Neural cell (in vitro differentiated cells): ENCODE data around the gene LMO7. TPM values are rescaled to one million over a fixed set of nuclear protein-coding genes. Genes with fewer than 3 reads are reported as not detected.

Source experiments
- H2AFZ ChIP-seq: fragments of 200-600, 300-800 bp; sonication (generic), shearing (Covaris generic); 2 replicates; pipeline ENCODE4 v1.6.0; 2014; ENCODE audit warnings: low read depth, mild to moderate bottlenecking, antibody characterized with exemption, low read length, moderate library complexity
- H3F3A ChIP-seq: fragments of 200-600 bp; shearing (Covaris generic); 2 replicates; pipeline ENCODE4 v1.6.1; 2016; ENCODE audit warnings: mild to moderate bottlenecking, moderate library complexity, mixed read lengths, antibody characterized with exemption, low read length; ENCODE audit not compliant: insufficient read depth, poor library complexity, severe bottlenecking
- H3K27ac ChIP-seq: fragments of 200-600, 300-800 bp; sonication (generic), shearing (Covaris generic); 2 replicates; pipeline ENCODE4 v1.5.1; 2014; ENCODE audit warnings: mild to moderate bottlenecking, low read length, moderate library complexity
- H3K27me3 ChIP-seq: fragments of 300-800, 200-600 bp; sonication (generic), shearing (Covaris generic); 2 replicates; pipeline ENCODE4 v1.6.0; 2014; ENCODE audit warnings: mild to moderate bottlenecking, low read depth, low read length, moderate library complexity; ENCODE audit not compliant: insufficient read depth
- H3K36me3 ChIP-seq: fragments of 300-800, 200-600 bp; sonication (generic), shearing (Covaris generic); 2 replicates; pipeline ENCODE4 v1.5.1; 2014; ENCODE audit warnings: mild to moderate bottlenecking, antibody characterized with exemption, low read length, moderate library complexity; ENCODE audit not compliant: insufficient read depth
- H3K4me2 ChIP-seq: fragments of 300-800, 200-600 bp; sonication (generic), shearing (Covaris generic); 2 replicates; pipeline ENCODE4 v1.6.0; 2014; ENCODE audit warnings: mild to moderate bottlenecking, low read length
- H3K4me3 ChIP-seq: fragments of 300-800, 200-600 bp; sonication (generic), shearing (Covaris generic); 2 replicates; pipeline ENCODE4 v1.5.1; 2014; ENCODE audit warnings: mild to moderate bottlenecking, low read length, moderate library complexity
- H3K79me2 ChIP-seq: fragments of 200-600 bp; shearing (Covaris generic); replicated peaks from 2 replicates; pipeline ENCODE4 v1.6.0; 2014; ENCODE audit warnings: mild to moderate bottlenecking, low read length, moderate library complexity; ENCODE audit not compliant: insufficient read depth
- H3K9ac ChIP-seq: fragments of 300-800, 200-600 bp; sonication (generic), shearing (Covaris generic); 2 replicates; pipeline ENCODE4 v1.6.1; 2016; ENCODE audit warnings: mild to moderate bottlenecking, low read length, mixed read lengths
- H3K9me2 ChIP-seq: fragments of 200-600 bp; shearing (Covaris generic); 2 replicates; pipeline ENCODE4 v1.6.1; 2016; ENCODE audit warnings: mild to moderate bottlenecking, low read length, mixed read lengths; ENCODE audit not compliant: insufficient read depth
- H3K9me3 ChIP-seq: fragments of 200-600, 300-800 bp; sonication (generic), shearing (Covaris generic); 2 replicates; pipeline ENCODE4 v1.6.1; 2016; ENCODE audit warnings: mild to moderate bottlenecking, mixed run types, low read length, moderate library complexity, mixed read lengths
- H4K20me1 ChIP-seq: fragments of 200-600 bp; shearing (Covaris generic); 2 replicates; pipeline ENCODE4 v1.6.1; 2016; ENCODE audit warnings: mild to moderate bottlenecking, mixed run types; ENCODE audit not compliant: insufficient read depth
- CTCF ChIP-seq: fragments of 450-650 bp; IDR thresholded peaks from 2 replicates; pipeline ENCODE4 v1.5.1; 2014; ENCODE audit warnings: antibody characterized with exemption, mild to moderate bottlenecking, moderate library complexity; ENCODE audit not compliant: poor library complexity, severe bottlenecking
- EP300 ChIP-seq: fragments of 450-650 bp; conservative IDR thresholded peaks from 2 replicates; pipeline ENCODE4 v1.6.1; 2014; ENCODE audit warnings: antibody characterized with exemption, mild to moderate bottlenecking, moderate library complexity; ENCODE audit not compliant: poor library complexity, severe bottlenecking
- EZH2 ChIP-seq: fragments of 200-600, 300-800 bp; shearing (Covaris generic), sonication (generic); IDR thresholded peaks from 2 replicates; pipeline ENCODE4 v1.6.1; 2014; ENCODE audit warnings: antibody characterized with exemption, low read length, borderline replicate concordance, mild to moderate bottlenecking; ENCODE audit not compliant: insufficient read depth, poor library complexity, severe bottlenecking
- MXI1 ChIP-seq: fragments of 450-650 bp; conservative IDR thresholded peaks from 2 replicates; pipeline ENCODE4 v1.6.1; 2014; ENCODE audit warnings: antibody characterized with exemption, mild to moderate bottlenecking; ENCODE audit not compliant: poor library complexity, severe bottlenecking
- POLR2AphosphoS5 ChIP-seq: IDR thresholded peaks from 2 replicates; pipeline ENCODE4 v1.6.1; 2012
- RAD21 ChIP-seq: fragments of 450-650 bp; conservative IDR thresholded peaks from 2 replicates; pipeline ENCODE4 v1.6.1; 2014; ENCODE audit warnings: antibody characterized with exemption, mild to moderate bottlenecking, moderate library complexity
- REST ChIP-seq: IDR thresholded peaks from 2 replicates; pipeline ENCODE4 v1.6.1; 2012; ENCODE audit warnings: borderline replicate concordance
- SMC3 ChIP-seq: fragments of 450-650 bp; conservative IDR thresholded peaks from 2 replicates; pipeline ENCODE4 v1.6.1; 2014; ENCODE audit warnings: antibody characterized with exemption, mild to moderate bottlenecking, moderate library complexity; ENCODE audit not compliant: poor library complexity
- TAF1 ChIP-seq: IDR thresholded peaks from 2 replicates; pipeline ENCODE4 v1.6.1; 2012; ENCODE audit warnings: low read depth
- polyA plus RNA-seq: library from polyadenylated mRNA; depleted of rRNA; stranded (reverse); fragments of >200 nt; gene quantifications from 2 replicates; pipeline ENCODE4 v1.2.3, GENCODE V29; 2014

Gene LMO7
- polyA plus RNA-seq, 1 donor from 2014 or later: 14.2 TPM

GRCh38 chr13:75771226-75771625 is 135.1 kb downstream of the LMO7 start:
- Histone ChIP-seq H3K27ac (peak overlapping the region; percentile 51), H2AFZ (no peak overlapping the region), H4K20me1 (no peaks in the 10 kb centered on the region), H3F3A (no peaks in the 10 kb centered on the region), H3K9ac (no peak overlapping the region), H3K4me2 (no peak overlapping the region), H3K4me3 (no peak overlapping the region), H3K27me3 (no peaks in the 10 kb centered on the region), H3K36me3 (no peaks in the 10 kb centered on the region), H3K9me2 (no peaks in the 10 kb centered on the region), H3K9me3 (no peaks in the 10 kb centered on the region), H3K79me2 (no peaks in the 10 kb centered on the region)
- TF ChIP-seq SMC3 (no peak), EZH2 (no peak), TAF1 (no peak), MXI1 (no peak), EP300 (no peak), POLR2AphosphoS5 (no peak), CTCF (no peak), REST (no peak), RAD21 (no peak)

GRCh38 chr13:75771818-75772217 is 135.7 kb downstream of the LMO7 start:
- TF ChIP-seq REST: no peak
- TF ChIP-seq POLR2AphosphoS5: no peak
- TF ChIP-seq CTCF: no peak
- no peak for TF ChIP-seq EP300
- TF ChIP-seq RAD21: no peak
- TF ChIP-seq EZH2: no peak
- TF ChIP-seq SMC3: no peak
- no peak for TF ChIP-seq MXI1
- TF ChIP-seq TAF1: no peak
- Histone ChIP-seq H3K27ac (no peak overlapping the region), H3K79me2 (no peaks in the 10 kb centered on the region), H3K9ac (no peak overlapping the region), H3K9me2 (no peaks in the 10 kb centered on the region), H2AFZ (no peak overlapping the region), H3K4me2 (no peak overlapping the region), H3K27me3 (no peaks in the 10 kb centered on the region), H3K9me3 (no peaks in the 10 kb centered on the region), H3K36me3 (no peaks in the 10 kb centered on the region), H3F3A (no peaks in the 10 kb centered on the region), H4K20me1 (no peaks in the 10 kb centered on the region), H3K4me3 (no peak overlapping the region)
